AG20443 (cell line): ENCODE results near the gene GSN.

Experiments
- DNase-seq: peaks from one replicate; pipeline ENCODE4 v3.0.0; 2012; ENCODE audit warnings: low spot score, mixed read lengths

GSN gene

GRCh38 chr9:121246821-121247561 lies 21.0 kb upstream of the GSN start:
- peak; percentile 75 for DNase-seq

DNA sequence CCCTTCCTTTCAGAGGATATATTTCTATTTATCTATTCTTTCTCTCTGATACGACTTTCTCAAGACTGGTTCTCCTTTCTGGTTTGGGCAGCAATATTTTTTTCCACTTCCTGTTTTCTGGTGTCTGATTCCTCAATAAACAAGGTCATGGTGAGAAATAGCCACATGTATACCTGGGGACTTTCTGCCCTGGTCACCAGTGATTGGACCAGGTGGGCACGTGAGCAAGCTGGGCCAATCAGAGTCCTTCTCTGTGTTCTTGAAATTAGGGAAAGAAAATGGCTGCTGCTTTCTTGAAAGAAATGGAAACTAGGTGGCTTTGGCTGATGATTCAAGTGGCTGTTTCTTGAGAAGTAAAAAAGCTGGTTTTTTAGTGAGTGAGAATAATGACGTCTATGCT lies 18.4 kb upstream of the GSN start:
- DNase-seq = no peak

GRCh38 chr9:121252104-121252851 lies 15.7 kb upstream of the GSN start:
- DNase-seq = no peak

DNA sequence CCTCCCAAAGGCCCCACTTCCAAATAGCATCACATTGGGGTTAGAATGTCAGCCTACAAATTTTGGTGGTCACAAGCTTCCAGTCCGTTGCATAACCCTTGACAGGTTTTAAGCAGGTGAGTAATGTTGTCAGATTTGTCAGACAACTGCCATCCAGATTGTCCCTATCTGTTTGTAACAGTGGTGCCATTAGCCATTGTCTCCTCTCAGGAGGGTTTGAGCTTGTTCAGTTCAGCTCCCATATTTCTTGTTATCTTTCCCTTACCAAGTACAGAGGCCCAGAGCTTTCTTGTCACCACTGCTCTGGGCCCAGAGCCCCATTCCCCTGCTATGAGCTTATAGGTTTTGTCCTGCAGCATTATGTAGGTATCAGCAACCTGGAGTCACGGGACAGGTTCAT lies 14.8 kb upstream of the GSN start:
- DNase-seq = no peak

- DNase-seq = no peak
These were observed 14.0 kb upstream of the GSN start for GRCh38 chr9:121253821-121254501.

DNA sequence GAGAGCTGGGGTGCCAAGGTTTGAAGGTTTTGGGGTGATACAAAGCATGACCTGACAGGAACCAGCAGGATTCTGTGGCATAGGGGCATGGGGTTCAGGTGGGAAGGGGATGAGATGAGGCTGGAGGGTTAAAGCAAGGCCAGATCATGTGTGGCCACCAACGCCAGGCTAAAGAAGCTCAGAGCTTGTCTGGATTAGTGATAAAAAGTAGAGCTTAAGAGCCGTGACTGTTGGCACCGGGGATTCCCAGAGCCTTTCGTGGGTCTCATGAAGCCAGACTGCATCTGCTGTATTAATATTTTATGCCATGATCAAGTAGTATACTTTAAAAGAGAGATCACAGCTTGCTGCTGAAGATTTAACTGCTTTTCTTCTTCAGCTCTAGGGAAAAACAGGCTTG lies 8.5 kb upstream of the GSN start:
- DNase-seq = no peak

DNA sequence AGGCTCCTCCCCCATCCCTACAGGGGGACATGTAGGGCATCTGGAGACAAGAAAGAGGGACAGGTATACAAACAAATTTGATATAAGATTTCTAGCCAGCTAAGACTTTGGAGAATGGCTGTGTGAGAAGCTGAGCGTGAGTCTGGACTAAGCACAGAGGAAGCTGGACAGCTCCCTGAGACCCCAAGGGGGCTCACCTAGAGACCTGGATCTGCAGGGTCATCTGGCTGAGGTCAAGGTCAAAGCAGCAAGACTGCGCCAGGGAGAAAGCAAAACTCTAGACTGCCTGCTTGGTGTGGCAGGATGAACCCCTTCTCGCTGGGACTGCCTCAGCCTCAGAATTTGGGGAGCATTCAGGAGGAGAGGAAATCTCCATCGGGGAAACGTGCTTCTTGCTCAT lies 8.0 kb upstream of the GSN start:
- no peak for DNase-seq

DNA sequence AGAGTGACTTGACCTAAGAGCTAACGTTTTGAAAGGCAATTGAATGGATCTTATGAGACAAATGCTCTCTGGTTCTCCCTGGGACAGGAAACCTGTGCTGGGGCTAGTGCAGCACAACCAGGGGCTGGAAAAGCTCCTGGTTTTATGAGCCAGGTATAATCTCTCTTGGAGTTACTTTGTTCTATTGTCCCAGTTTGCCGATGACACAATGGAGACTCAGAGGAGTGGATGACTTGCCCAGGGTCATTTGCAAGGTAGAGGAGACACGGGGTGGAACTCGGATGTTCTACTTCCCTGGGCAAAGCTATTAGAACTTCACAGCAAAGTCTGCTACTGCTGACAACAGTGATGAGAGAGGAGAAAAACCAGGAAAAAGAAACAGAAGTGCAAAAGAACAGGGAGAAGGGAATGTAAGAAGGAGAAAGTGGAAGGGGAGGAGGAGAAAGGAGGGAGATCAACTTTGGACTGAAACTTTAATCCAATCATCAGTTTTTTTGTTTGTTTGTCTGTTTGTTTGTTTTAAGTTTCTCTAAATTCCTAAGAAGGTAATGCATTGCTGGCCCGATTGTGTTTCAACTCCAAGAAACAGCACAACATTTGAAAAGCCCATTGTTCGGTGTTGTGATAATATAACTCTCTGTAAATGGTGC lies 7.4 kb upstream of the GSN start:
- DNase-seq = no peak

DNA sequence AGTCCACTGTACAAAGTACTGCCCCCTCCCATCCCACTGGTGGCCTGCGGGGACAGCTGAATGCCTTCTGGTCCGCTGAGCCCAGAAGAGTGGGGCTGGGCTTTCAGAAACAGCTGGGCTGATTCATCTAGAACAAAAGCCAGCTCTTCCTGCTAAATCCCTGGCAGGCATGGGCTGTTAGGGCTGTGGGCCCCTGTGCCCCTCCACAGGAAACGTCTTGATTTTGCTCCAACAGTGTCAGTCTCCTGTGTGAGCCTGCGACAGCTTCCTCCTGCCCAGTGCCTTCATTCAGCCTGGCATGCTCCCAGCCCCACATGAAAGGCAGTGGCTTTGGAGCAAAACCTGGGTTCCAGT lies 6.9 kb upstream of the GSN start:
- DNase-seq = peak; percentile 48

DNA sequence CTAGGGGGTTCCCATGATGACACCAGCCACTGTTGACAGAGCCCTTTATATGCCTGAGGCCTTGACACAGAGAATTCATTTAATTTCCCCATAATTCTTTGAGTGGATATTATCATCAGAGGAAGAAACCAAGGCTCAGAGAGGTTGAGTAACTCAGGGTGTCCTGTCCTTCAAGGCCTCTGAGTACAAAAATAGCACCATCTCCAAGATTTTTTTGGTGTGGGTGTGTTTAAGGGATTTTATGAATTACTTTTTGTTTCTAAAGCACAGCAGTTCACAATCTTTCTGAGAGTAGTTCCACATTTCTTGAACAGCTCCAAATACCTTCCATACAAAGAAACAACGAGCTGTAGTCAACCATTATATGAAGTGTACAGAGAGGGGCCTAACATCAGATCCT lies 6.2 kb upstream of the GSN start:
- DNase-seq = no peak

GRCh38 chr9:121262423-121262822 lies 5.5 kb upstream of the GSN start:
- no peak for DNase-seq

DNA sequence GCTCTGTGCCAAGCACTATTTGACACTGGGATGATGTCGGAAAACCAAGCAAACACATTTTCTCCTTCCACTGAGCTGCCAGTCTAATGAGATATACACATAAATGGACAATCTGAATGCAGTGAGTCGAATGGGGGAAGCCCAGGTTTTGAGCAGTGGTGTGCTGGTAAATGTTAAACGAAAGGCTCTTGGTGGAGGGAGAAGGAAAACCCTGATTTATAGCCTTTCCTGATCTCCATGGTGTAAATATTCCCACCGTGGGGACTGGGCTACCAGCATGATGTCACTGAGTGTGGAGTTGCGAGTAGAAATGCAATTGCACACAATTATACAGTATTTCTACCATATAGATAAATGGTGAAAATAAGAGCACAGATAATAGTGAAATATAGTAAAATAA lies 5.0 kb upstream of the GSN start:
- no peak for DNase-seq

GRCh38 chr9:121266356-121266755 lies 1.6 kb upstream of the GSN start:
- DNase-seq = no peak

DNA sequence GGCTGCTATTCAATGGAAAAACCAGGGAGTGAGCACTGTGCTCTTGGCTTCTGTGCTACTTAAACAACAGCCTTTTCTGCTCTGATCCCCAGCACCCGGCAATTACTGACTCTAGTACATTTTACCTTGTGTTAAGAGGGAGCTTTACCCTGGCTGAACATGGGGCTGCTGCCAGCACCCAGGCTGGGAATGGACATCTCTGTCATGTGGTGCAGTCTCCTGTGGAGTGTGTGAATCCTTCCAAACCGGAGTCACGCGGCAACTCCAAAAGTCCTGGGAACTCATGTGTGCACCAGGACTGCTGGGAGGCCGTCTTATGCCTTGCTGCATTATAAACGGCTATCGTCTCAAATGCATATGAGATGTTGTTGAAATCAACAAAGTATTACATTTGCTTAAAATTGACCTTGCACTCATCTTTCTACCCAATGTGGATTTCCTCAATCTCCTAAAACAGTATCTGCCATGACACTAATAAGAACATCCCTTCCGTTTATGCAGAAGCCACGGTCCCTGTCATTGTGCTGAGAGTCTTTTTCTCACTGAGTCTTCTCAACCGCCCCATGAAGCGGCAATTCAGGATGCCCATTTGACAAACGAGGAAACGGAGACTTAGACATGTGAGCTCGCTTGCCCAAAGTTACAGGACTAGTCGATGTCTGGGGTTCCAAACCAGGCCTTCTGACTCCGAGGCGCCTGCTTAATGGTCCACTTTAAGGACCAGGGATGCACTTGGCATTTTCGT lies 884 bp upstream of the GSN start:
- no peak for DNase-seq

DNA sequence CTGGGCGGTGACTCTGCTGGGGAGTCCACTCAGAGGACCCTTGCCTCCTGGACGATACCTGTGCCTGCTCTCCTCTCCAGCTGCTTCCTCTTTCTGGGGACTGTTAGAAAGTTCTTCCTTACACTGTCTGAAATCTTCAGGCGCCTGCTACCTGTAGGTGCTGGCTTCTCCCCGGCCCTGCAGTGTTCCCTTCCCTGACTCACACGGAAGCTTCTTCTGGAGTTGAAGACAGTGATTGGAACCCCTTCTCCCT lies 562 bp downstream of the GSN start:
- DNase-seq = no peak

- DNase-seq = peak; percentile 37
These were observed 1.1 kb downstream of the GSN start for GRCh38 chr9:121268851-121269641.

DNA sequence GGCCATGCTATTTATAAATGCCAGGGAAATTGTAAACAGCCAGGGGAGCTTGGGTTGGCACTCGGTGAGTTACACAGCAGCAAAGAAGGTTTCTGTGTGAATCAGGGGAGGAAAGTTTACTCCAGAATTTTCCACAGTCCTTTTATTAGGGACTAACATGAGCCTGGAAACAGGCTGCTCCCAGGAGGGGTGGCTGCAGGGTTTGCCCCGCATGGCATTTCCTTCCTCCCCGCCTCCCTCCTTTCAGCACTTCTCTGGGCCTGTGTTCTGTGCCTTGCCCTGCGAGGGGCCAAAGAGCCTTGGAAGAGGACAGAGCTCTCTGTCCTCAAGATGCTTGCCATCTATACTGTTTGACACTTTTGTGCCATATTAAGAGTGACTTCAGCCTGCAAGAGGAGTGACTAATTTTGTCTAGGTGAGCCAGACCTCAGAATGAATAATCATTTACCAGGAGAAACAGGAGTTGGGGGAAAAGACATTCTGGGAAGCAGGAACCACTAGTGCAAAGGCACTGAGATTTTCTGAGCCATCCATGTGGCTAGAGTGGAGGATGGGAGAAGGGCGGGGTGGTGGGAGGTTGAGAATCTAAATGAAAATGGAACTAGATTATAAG lies 1.8 kb downstream of the GSN start:
- DNase-seq = no peak

- DNase-seq = peak; percentile 77
These were observed 3.7 kb downstream of the GSN start for GRCh38 chr9:121271368-121272341.

GRCh38 chr9:121272401-121272948 lies 4.5 kb downstream of the GSN start:
- no peak for DNase-seq
